ENCODE data around the gene CRTAC1.

DNA sequence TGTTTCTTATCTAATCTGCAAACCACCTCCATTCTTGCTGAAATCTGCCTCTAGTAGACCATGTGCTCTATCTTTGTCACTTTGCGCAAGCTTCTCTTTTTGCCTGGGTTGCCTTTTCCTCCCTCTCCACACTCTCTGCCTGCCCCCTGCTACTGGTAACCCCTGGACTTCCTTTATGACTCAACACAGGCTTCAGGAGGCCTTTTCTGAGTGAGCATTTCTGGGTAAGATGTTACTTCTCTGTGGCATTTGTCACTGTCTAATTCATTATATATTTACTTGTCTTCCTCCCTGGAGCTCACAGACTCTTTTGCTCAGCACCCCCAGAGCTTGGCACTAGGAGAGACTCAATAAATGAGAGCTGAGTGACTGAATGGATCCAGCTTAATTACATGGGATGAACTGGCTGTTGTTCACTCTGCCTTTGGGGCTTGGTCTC is 172.4 kb downstream of the CRTAC1 start:
- TF ChIP-seq, protein P1, sequence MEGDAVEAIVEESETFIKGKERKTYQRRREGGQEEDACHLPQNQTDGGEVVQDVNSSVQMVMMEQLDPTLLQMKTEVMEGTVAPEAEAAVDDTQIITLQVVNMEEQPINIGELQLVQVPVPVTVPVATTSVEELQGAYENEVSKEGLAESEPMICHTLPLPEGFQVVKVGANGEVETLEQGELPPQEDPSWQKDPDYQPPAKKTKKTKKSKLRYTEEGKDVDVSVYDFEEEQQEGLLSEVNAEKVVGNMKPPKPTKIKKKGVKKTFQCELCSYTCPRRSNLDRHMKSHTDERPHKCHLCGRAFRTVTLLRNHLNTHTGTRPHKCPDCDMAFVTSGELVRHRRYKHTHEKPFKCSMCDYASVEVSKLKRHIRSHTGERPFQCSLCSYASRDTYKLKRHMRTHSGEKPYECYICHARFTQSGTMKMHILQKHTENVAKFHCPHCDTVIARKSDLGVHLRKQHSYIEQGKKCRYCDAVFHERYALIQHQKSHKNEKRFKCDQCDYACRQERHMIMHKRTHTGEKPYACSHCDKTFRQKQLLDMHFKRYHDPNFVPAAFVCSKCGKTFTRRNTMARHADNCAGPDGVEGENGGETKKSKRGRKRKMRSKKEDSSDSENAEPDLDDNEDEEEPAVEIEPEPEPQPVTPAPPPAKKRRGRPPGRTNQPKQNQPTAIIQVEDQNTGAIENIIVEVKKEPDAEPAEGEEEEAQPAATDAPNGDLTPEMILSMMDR (IDR thresholded peaks at IDR 0.05): no peak
- TF ChIP-seq POLR2A (IDR thresholded peaks at IDR 0.05): no peak
